NCI-H526 treated with DMSO at 0.1 percent for 48 hours (cell line): Measurements from ENCODE around the gene RBM48.
"Not testable (repeated sequence)": the region's sequence is repeated elsewhere in the genome, so short reads cannot be mapped to it uniquely, and the experiment has no call there.

Experiments
- DNase-seq: peaks from one replicate; lab custom pipeline; 2025; lab: John Stamatoyannopoulos, UW

RBM48 gene

DNA sequence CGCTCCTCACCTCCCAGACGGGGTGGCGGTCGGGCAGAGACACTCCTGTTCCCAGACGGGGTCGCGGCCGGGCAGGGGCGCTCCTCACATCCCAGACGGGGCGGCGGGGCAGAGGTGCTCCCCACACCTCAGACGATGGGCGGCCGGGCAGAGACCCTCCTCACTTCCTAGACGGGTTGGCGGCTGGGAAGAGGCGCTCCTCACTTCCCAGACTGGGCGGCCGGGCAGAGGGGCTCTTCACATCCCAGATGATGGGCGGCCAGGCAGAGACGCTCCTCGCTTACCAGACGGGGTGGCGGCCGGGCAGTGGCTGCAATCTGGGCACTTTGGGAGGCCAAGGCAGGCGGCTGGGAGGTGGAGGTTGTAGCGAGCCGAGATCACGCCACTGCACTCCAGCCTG, 16.5 kb downstream of the RBM48 start:
- not testable (repeated sequence) for DNase-seq

- no peak for DNase-seq
Measured at GRCh38 chr7:92546856-92547497, 18.4 kb downstream of the RBM48 start.

- no peak for DNase-seq
Measured at GRCh38 chr7:92547579-92547978, 19.0 kb downstream of the RBM48 start.

DNA sequence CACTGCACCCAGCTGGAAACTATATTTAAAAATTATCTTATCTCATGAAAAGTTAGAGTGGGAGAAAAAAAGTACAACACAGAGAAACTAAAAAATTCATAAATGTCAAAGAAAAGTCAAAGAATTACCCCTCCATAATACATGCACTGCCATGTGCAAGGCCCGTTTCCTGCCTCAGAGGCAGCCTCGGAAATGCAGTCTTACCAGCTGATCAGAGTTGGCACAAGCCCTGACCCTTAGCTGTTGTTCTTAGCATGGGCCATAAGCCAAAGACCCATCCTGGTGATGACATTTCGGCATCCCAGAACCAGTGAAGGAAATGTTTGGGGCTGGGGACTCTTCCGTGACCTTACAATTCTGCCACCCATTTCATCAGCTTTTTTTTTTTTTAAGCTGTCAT, 21.6 kb downstream of the RBM48 start:
- DNase-seq = no peak

GRCh38 chr7:92557249-92557648, 28.7 kb downstream of the RBM48 start:
- DNase-seq = no peak

DNA sequence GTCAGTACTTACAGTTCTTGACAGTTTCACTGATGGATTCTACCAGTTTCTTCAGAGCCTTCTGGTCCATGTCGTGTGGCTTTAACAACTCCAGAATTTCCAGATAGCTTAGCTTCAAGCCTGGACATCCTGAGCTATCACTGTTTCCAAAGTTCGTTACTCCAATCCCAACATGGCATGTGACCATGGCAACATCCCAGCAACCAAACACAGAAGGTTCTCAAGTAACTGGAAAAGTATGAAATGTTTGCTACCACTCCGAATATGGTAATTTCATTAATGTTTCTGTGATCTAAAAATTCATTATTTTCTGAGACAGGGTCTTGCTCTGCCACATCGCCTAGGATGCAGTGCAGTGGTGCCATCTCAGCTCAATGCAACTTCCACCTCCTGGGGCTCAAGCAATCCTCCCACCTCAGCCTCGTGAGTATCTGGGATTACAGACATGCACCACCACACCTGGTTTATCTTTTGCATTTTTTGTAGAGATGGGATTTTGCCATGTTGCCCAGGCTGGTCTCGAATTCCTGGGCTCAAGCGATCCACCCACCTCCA, 29.3 kb downstream of the RBM48 start:
- no peak for DNase-seq

- no peak for DNase-seq
Measured at GRCh38 chr7:92560602-92561001, 32.0 kb downstream of the RBM48 start.

- no peak for DNase-seq
Measured at GRCh38 chr7:92563345-92563744, 34.8 kb downstream of the RBM48 start.

- no peak for DNase-seq
Measured at GRCh38 chr7:92567460-92567859, 38.9 kb downstream of the RBM48 start.

DNA sequence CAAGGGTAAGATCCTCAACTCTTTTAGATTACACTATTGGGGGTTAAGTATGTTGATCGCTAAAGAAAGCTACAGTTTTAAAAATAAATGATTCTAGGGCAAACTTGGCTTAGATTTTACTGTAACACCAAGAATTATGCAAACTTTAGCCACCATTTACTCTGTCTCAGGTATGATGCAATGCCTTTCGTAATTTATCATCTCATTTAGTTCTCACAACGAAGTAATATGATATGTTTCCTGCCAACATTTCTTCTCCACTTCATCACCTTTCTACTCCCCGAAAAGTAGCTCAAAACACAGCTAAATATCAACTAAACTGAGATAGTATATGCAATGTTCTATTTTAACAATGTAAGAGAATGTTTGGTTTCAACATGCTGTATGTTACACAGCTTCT, 40.5 kb downstream of the RBM48 start:
- no peak for DNase-seq

DNA sequence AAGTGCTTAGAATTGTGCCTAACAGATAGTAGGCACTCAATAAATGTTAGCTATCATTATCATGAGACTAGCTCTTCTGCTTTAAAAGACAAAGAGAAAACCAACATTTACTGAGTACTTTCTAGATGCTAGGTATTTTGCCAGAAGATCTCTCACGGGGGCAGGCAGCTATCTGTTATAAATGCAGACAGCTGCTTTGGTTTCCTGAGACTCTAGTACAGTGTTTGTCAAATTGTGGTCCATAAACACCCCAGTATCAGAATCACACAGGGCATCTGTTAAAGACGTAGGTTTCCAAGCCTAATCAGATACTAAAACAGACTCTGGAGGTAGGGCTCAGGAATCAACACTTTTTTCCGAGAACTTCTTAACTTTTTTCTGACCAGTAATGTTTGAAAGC, 47.7 kb downstream of the RBM48 start:
- DNase-seq = no peak

- no peak for DNase-seq
Measured at GRCh38 chr7:92582948-92583347, 54.4 kb downstream of the RBM48 start.

DNA sequence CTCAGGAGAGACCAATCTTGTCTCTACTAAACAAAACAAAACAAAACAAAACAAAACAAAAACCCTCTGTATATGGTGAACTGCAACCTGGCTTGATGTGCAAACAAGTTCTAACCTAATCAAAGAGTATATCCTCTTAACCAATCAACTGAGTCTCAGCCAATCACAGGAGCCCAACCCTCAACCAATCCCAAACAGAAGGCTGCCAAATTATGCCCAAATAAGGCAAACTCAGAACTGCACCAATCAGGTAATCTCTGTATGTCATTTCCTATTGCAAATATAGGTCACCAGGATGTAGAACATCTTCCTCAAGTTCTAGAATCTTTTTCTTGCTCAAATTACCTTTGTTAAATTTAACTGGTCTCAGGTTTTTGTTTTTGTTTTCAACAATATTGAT, 56.4 kb downstream of the RBM48 start:
- no peak for DNase-seq

DNA sequence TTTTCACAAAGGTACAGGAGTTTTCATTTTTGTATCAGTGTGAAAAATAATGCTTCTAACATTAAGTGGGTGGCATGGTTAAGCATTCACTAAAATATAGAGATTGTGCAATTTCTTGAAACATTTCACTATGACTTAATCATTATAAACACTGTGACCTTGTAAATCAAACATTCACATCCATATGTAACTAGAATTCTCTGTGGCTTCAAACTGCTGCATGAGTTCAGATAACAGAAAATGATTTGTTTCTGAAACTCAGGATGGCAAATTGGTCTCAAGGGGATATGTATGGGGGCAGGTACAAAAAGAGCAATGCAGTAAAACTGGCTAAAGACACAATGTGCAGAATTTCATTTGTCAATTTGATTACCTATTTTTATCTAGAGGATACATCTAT, 57.8 kb downstream of the RBM48 start:
- DNase-seq = no peak

DNA sequence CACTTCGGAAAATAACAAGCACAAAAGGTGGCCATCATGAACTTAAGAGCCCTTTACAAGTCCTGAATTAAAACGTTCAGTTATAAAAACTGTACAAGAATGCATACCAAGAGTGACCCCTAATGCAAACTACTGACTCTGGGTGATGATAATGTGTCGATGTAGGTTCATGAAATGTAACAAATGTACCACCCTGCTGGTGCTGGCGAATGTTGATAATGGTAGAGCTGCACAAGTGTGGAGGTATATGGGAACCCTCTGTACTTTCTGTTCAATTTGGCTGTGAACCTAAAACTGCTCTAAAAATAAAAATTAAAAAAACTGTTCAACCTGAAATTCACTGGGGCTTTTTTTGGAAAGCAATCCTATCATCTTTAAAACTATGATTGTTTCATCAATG, 58.2 kb downstream of the RBM48 start:
- no peak for DNase-seq
